ENCODE data around the gene DLGAP1. TPM values are rescaled to one million over a fixed set of nuclear protein-coding genes. Genes with fewer than 3 reads are reported as not detected.

Gene DLGAP1
- total RNA-seq, 2 experiments from 2014 or later, result not detected

DNA sequence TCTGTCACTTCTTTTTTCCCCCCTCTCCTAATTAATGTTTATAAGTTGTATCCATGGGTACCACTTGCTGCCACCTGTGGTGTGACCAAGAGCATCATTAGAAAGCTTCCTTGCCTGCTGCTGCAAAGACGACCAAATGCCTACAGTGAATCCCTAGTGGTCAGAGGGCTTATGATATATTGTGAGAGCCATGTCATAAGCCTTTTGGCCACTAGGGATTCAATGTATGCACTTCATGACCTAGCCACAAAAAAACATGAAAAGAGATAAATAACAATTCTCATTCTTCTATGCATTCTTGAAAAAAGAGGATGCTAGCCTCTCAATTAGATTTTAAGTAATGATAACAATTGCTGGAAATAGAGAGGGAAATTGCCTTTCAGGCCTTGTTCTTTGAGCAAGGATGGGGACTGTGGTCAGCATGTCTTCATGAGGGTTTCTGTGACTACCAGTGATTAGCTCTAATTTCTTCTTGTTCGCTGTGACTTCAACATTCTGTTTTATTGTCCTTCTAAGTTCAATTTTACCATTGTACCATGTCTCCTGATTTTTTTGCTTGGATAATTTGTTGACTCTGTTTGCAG lies 569.8 kb downstream of the DLGAP1 start:
- ATAC-seq (no peak), DNase-seq (no peak)
- no peak overlapping the region for H3K4me3 Mint-ChIP-seq
- H3K9me3 Mint-ChIP-seq (ENCODE audit: insufficient read depth), result no peaks in the 10 kb centered on the region
- H3K4me1 Mint-ChIP-seq (ENCODE audit: low read depth), result no peaks in the 10 kb centered on the region
- H3K36me3 Mint-ChIP-seq (ENCODE audit: low read depth), result no peaks in the 10 kb centered on the region
- no peak overlapping the region for H3K27ac Mint-ChIP-seq
- H3K27me3 Mint-ChIP-seq (ENCODE audit: low read depth), result peaks cover 2% of the 10 kb centered on the region
- POLR2A ChIA-PET, result no interaction called here
- CTCF ChIA-PET, result interaction anchor here (0.9 kb wide), 1 partner anchor 29 kb away, joined by 3 read pairs; no protein-coding TSS in a partner anchor

DNA sequence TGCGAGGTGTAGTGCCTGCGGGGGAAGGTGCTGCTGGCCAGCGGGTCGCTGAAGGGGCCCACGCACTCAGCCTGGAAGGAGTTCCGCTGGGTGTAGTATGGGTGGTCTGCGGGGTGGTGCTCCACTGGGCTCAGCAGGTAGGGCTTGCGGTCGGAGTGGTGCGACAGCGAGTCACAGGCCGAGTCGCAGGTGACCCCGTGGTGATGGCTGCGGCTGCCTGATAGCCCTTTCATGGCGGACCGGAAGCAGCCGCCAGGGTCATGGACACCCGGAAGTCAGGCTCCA lies 575.3 kb downstream of the DLGAP1 start:
- no peak overlapping the region for H3K4me3 Mint-ChIP-seq
- POLR2A ChIA-PET, result no interaction called here
- H3K4me1 Mint-ChIP-seq (ENCODE audit: low read depth), result no peaks in the 10 kb centered on the region
- no peak for ATAC-seq
- H3K27ac Mint-ChIP-seq, result no peak overlapping the region
- CTCF ChIA-PET, result no interaction called here
- peaks cover 2% of the 10 kb centered on the region for H3K27me3 Mint-ChIP-seq (ENCODE audit: low read depth)
- DNase-seq, result no peak
- H3K9me3 Mint-ChIP-seq (ENCODE audit: insufficient read depth), result no peaks in the 10 kb centered on the region
- no peaks in the 10 kb centered on the region for H3K36me3 Mint-ChIP-seq (ENCODE audit: low read depth)

DNA sequence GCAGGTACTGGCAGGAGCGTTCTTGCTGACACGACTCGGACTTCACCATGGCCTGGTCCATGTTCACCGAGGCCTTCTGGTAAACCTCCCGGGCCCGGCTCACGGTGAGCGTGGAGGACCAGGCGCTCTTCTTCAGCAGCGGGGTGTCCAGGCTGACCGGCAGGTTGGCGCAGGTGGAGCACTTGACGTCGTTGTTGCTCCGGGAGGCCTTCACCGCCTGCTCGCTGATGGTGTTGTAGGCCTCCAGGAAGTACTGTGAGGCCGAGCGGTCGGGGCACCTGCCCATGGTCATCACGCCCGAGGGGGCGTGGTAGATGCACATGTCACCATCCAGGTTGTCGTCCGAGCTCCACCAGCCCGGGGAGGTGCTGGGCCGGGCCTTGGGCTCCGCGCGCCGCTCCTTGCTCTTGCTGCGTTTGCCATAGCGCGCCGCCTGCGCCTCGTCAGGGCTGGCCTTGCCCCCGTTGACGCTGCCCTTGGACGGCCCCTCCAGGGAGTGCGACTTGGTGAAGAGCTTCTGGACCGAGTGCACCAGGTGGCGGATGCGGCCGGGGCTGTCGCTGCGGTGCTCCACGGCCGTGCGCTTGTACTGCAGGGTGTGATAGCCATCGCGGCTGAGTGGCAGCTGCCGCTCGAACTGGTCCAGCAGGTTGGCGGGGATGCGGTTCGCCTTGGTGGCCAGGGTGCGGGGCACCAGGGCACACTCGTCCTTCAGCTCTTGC lies 575.8 kb downstream of the DLGAP1 start:
- no peak for DNase-seq
- Mint-ChIP-seq H3K27ac (no peak overlapping the region), H3K9me3 (ENCODE audit: insufficient read depth) (no peaks in the 10 kb centered on the region), H3K27me3 (ENCODE audit: low read depth) (peaks cover 2% of the 10 kb centered on the region), H3K36me3 (ENCODE audit: low read depth) (no peaks in the 10 kb centered on the region), H3K4me1 (ENCODE audit: low read depth) (no peaks in the 10 kb centered on the region), H3K4me3 (no peak overlapping the region)
- no peak for ATAC-seq
- CTCF ChIA-PET, result no interaction called here
- POLR2A ChIA-PET, result no interaction called here

DNA sequence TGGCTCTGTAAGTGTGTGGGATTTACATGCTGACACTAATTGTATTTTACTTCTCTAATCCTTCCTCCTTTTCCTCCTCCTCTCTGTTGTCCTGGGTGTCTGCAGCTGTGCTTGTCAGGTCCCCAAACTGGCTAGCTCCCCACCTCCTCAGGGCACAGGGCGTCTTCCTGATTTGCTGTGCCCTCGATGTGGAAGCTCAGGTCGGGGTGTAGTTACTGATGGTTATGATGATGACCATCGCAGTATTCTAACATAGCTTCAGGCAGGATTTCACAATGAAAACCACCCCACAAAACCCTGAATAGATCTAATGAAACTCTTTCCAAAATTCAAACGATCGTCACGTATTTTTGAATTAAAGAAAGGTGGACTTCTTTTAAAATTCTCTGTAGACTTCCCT lies 576.7 kb downstream of the DLGAP1 start:
- Mint-ChIP-seq H3K4me1 (ENCODE audit: low read depth) (no peaks in the 10 kb centered on the region), H3K4me3 (no peak overlapping the region), H3K36me3 (ENCODE audit: low read depth) (no peaks in the 10 kb centered on the region), H3K9me3 (ENCODE audit: insufficient read depth) (no peaks in the 10 kb centered on the region), H3K27me3 (ENCODE audit: low read depth) (peaks cover 9% of the 10 kb centered on the region), H3K27ac (no peak overlapping the region)
- DNase-seq (no peak), ATAC-seq (no peak)
- CTCF ChIA-PET, result interaction anchor here (1.2 kb wide), 1 partner anchor 108 kb away, joined by 3 read pairs; no protein-coding TSS in a partner anchor
- POLR2A ChIA-PET, result no interaction called here

DNA sequence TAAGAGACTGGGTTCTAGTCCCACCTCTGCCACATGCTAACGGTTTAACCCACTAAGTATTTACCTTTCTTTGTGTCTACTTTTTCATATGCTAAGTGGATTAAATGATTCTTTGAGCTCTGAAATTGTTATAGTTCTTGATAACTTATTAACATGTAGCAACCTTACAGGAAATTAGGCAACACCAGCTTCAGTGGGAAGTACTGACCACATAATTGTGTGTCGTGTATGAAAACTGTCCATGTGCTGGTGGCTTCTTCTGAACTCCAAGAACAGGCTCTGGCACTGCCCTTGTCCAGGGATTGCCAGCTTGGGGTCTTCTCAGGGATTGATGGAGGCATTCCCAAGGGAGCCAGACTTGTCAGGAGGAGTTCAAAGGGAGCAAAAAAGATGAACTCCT lies 577.4 kb downstream of the DLGAP1 start:
- Mint-ChIP-seq H3K27me3 (ENCODE audit: low read depth) (peaks cover 11% of the 10 kb centered on the region), H3K27ac (no peak overlapping the region), H3K9me3 (ENCODE audit: insufficient read depth) (no peaks in the 10 kb centered on the region), H3K4me3 (no peak overlapping the region), H3K4me1 (ENCODE audit: low read depth) (no peaks in the 10 kb centered on the region), H3K36me3 (ENCODE audit: low read depth) (no peaks in the 10 kb centered on the region)
- CTCF ChIA-PET, result interaction anchor here (1.2 kb wide), 1 partner anchor 107 kb away, joined by 3 read pairs; no protein-coding TSS in a partner anchor
- DNase-seq (no peak), ATAC-seq (no peak)
- POLR2A ChIA-PET, result no interaction called here

DNA sequence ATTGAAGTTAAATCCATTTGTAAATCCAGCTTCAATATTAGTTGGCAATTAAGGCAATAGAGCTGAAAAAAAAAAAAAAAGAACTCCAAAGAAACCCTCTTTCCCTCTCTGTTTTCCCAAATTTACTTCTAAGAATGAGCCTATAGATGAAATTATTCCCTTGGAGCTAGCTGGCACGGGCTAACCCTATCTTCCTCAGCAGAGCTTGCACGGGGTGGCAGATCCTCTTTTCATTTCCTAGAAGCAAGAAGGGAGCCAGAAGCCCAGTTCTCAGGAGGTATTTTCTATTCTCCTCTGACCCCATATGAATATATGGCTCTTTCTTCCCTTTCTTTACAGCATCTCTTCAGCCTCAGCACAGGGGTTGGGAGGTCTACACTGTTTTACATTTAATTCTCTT lies 579.1 kb downstream of the DLGAP1 start:
- Mint-ChIP-seq H3K4me3 (no peak overlapping the region), H3K27me3 (ENCODE audit: low read depth) (peaks cover 14% of the 10 kb centered on the region), H3K36me3 (ENCODE audit: low read depth) (no peaks in the 10 kb centered on the region), H3K9me3 (ENCODE audit: insufficient read depth) (no peaks in the 10 kb centered on the region), H3K27ac (no peak overlapping the region), H3K4me1 (ENCODE audit: low read depth) (no peaks in the 10 kb centered on the region)
- ChIA-PET POLR2A (no interaction called here), CTCF (no interaction called here)
- no peak for ATAC-seq
- DNase-seq, result no peak

DNA sequence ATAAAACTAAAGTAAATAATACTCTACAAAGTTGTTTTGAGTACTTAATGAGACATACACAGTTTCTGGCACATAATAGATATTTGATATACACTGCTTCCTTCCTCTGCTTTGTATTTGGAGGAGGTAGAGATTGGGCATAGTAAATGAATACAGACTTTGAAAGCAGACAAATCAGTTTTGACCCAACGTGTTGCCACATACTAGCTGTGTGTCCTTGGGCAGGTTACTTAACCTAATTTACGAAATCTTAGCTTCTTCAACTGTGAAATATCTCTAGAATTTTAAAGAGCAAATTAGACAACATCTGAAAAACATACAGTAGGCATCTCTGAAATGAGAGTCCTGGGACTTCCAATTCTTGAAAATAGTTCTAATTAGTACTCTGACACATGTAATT lies 579.7 kb downstream of the DLGAP1 start:
- Mint-ChIP-seq H3K36me3 (ENCODE audit: low read depth) (no peaks in the 10 kb centered on the region), H3K4me3 (no peak overlapping the region), H3K27ac (no peak overlapping the region), H3K4me1 (ENCODE audit: low read depth) (no peaks in the 10 kb centered on the region), H3K27me3 (ENCODE audit: low read depth) (peaks cover 14% of the 10 kb centered on the region), H3K9me3 (ENCODE audit: insufficient read depth) (no peaks in the 10 kb centered on the region)
- CTCF ChIA-PET, result no interaction called here
- no peak for DNase-seq
- ATAC-seq, result no peak
- POLR2A ChIA-PET, result no interaction called here

DNA sequence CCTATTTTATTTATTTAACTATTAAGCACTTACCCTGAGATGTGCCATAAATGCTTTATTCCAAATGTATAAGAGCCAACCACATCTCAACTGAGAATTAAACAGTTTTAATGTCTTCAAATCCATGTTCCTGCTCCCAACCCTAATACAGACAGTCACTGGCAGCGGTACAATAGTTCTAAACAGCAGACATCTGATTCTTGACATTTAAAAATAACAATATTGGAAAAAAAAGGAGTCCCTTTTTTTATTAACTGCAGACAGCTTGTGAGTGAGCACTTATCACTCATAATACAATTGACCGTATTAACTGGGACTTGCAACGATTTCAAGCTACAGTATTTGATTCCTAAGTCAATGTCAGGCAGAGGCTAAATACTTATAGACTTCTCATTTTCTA lies 580.5 kb downstream of the DLGAP1 start:
- ATAC-seq (no peak), DNase-seq (no peak)
- Mint-ChIP-seq H3K27me3 (ENCODE audit: low read depth) (peaks cover 14% of the 10 kb centered on the region), H3K4me3 (no peak overlapping the region), H3K36me3 (ENCODE audit: low read depth) (no peaks in the 10 kb centered on the region), H3K9me3 (ENCODE audit: insufficient read depth) (no peaks in the 10 kb centered on the region), H3K27ac (no peak overlapping the region), H3K4me1 (ENCODE audit: low read depth) (no peaks in the 10 kb centered on the region)
- ChIA-PET POLR2A (no interaction called here), CTCF (no interaction called here)

DNA sequence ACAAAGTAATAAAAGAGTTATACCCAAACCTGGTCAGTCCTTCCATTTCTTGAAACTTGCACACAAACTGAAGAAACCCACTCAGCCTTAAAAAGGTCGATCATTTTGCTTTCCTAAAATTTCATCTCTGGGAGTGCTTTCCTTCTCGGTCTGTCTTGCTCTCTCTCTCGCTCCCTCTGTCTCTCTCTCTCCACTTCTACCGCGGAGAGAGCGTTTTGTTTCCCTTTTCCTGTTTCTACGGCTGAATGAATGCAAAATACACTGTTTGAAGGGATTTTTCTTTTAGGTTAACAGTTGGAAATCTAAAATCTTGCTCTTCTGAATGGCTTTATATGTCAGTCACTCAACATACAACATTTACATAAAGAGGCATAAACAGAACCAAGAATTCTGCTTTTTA lies 581.0 kb downstream of the DLGAP1 start:
- DNase-seq (no peak), ATAC-seq (no peak)
- Mint-ChIP-seq H3K4me3 (no peak overlapping the region), H3K36me3 (ENCODE audit: low read depth) (no peaks in the 10 kb centered on the region), H3K27me3 (ENCODE audit: low read depth) (peaks cover 14% of the 10 kb centered on the region), H3K4me1 (ENCODE audit: low read depth) (no peaks in the 10 kb centered on the region), H3K27ac (no peak overlapping the region), H3K9me3 (ENCODE audit: insufficient read depth) (no peaks in the 10 kb centered on the region)
- ChIA-PET CTCF (no interaction called here), POLR2A (no interaction called here)

DNA sequence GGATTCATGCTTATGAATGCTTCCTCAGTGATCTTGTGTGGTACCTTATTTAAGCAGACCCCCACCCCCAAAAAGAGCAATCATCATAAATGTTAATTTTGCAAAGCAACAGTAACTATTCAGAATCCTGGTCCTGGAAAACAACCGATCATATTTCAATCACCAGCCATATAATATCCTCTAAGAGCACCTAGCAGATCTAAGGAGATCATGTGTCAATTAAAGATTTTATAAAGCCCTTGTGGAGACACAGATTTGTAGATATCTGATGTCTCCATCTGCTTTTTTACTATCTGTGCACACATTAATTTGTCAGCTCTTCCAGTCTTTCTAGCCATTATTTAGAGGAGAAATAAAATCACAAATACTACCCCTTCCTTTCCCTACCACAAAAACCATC lies 581.4 kb downstream of the DLGAP1 start:
- H3K36me3 Mint-ChIP-seq (ENCODE audit: low read depth), result no peaks in the 10 kb centered on the region
- DNase-seq, result no peak
- ChIA-PET CTCF (no interaction called here), POLR2A (no interaction called here)
- no peak for ATAC-seq
- H3K4me1 Mint-ChIP-seq (ENCODE audit: low read depth), result no peaks in the 10 kb centered on the region
- H3K9me3 Mint-ChIP-seq (ENCODE audit: insufficient read depth), result no peaks in the 10 kb centered on the region
- H3K27me3 Mint-ChIP-seq (ENCODE audit: low read depth), result peaks cover 14% of the 10 kb centered on the region
- no peak overlapping the region for H3K4me3 Mint-ChIP-seq
- H3K27ac Mint-ChIP-seq, result no peak overlapping the region

DNA sequence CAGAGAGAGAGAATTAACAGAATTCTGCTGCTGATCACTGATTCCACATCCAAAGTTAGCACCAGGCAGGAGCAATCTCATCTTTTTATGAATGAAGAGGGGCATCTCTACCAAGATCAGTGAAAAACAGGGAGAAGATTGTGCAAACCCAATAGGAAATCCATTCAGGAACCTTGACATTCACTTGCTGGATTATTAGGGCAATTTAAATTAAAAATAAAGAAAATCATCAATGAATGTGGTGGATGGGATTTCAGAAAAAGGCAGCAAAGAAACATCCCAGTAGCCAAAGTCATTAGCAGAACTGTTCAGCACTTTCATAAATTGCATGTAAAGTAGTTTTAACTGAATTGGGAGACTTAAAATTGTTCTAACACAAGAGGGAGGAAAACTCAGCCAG lies 581.9 kb downstream of the DLGAP1 start:
- no peaks in the 10 kb centered on the region for H3K9me3 Mint-ChIP-seq (ENCODE audit: insufficient read depth)
- CTCF ChIA-PET, result no interaction called here
- POLR2A ChIA-PET, result no interaction called here
- no peak overlapping the region for H3K4me3 Mint-ChIP-seq
- peaks cover 14% of the 10 kb centered on the region for H3K27me3 Mint-ChIP-seq (ENCODE audit: low read depth)
- DNase-seq, result no peak
- H3K27ac Mint-ChIP-seq, result no peak overlapping the region
- no peaks in the 10 kb centered on the region for H3K4me1 Mint-ChIP-seq (ENCODE audit: low read depth)
- no peaks in the 10 kb centered on the region for H3K36me3 Mint-ChIP-seq (ENCODE audit: low read depth)
- no peak for ATAC-seq

DNA sequence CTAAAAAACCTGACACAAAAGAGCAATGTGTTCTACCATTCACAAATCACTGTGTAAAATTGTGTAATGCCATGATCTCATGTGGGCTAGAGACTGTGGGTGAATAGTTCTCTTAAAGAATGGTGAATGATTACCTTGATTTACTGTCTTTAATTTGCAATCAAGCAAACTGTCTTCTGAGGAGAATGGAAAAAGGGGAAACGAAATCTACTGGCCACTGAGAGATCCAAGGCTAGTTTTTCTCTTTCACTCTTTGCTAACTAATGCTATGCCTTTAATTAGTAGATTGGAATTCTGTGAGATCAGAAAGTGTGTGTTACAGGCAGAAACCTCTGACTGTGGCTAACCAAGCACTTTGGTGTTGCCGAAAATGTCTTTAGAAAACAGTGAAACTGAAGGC lies 582.5 kb downstream of the DLGAP1 start:
- Mint-ChIP-seq H3K4me3 (no peak overlapping the region), H3K27me3 (ENCODE audit: low read depth) (peaks cover 14% of the 10 kb centered on the region), H3K36me3 (ENCODE audit: low read depth) (no peaks in the 10 kb centered on the region), H3K4me1 (ENCODE audit: low read depth) (no peaks in the 10 kb centered on the region), H3K27ac (no peak overlapping the region), H3K9me3 (ENCODE audit: insufficient read depth) (no peaks in the 10 kb centered on the region)
- CTCF ChIA-PET, result no interaction called here
- DNase-seq (no peak), ATAC-seq (no peak)
- POLR2A ChIA-PET, result no interaction called here

DNA sequence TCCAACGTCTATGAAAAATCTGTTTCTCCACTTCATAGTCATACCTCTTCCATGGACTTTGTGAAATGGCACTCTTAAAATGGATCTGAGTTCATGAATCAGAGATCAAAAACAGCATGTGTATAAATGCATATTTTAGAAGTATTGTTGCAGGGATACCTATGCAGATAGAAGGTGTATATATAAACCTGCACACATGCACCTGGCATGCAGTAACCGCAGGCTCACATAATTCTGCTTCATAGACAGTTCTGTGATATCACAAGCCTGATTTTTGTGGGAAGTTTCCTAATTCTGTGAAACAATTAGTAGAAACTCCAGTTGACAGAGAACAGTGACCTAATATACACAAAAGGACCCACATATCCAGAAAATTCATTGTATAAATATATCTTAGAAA lies 583.4 kb downstream of the DLGAP1 start:
- Mint-ChIP-seq H3K27me3 (ENCODE audit: low read depth) (peaks cover 14% of the 10 kb centered on the region), H3K4me3 (no peak overlapping the region), H3K27ac (no peak overlapping the region), H3K4me1 (ENCODE audit: low read depth) (no peaks in the 10 kb centered on the region), H3K36me3 (ENCODE audit: low read depth) (no peaks in the 10 kb centered on the region), H3K9me3 (ENCODE audit: insufficient read depth) (no peaks in the 10 kb centered on the region)
- DNase-seq (no peak), ATAC-seq (no peak)
- ChIA-PET POLR2A (no interaction called here), CTCF (no interaction called here)
